K562 (cell line): Measurements from ENCODE around the gene ZNF48. TPM values are rescaled to one million over a fixed set of nuclear protein-coding genes. Genes with fewer than 3 reads are reported as not detected.

Experiments
- ARHGAP35 ChIP-seq: fragments of 450-650 bp; IDR thresholded peaks from 2 replicates; pipeline ENCODE4 v1.6.1; 2018; ENCODE audit not compliant: partially characterized antibody
- CEBPG ChIP-seq, 3 experiments: fragments of 200-800 bp in 1 of 3; sonication (Bioruptor generic) in 1 of 3; sonication (generic) in 1 of 3; formaldehyde crosslinking in 1 of 3; IDR thresholded peaks in 2 of 3; conservative IDR thresholded peaks in 1 of 3; 2 replicates each; pipeline versions ENCODE4 v1.6.1 to v1.8.0; 2016 to 2022; ENCODE audit warnings: missing compliant biosample characterization in 2 of 3, missing genetic modification characterization in 2 of 3, mild to moderate bottlenecking in 1 of 3, missing genetic modification reagents in 1 of 3
- DPF2 ChIP-seq: fragments of 450-650 bp; IDR thresholded peaks from 2 replicates; pipeline ENCODE4 v1.6.1; 2016
- E2F1 ChIP-seq: sonication (generic); formaldehyde crosslinking; IDR thresholded peaks from 2 replicates; pipeline ENCODE4 v1.8.1; 2023; ENCODE audit warnings: mild to moderate bottlenecking, missing genetic modification reagents, moderate library complexity
- GTF2E2 ChIP-seq: fragments of 200-800 bp; sonication (Bioruptor generic); IDR thresholded peaks from 2 replicates; pipeline ENCODE4 v1.6.1; 2016; ENCODE audit warnings: missing genetic modification characterization, missing compliant biosample characterization
- HDAC2 ChIP-seq: fragments of 450-650 bp; IDR thresholded peaks from 2 replicates; pipeline ENCODE4 v1.6.1; 2016; ENCODE audit warnings: mild to moderate bottlenecking
- HMG20B ChIP-seq: fragments of 250-450 bp; sonication (Bioruptor Pico); IDR thresholded peaks from 2 replicates; pipeline ENCODE4 v1.5.0; 2021; ENCODE audit warnings: mild to moderate bottlenecking
- KAT7 ChIP-seq: sonication (generic); formaldehyde crosslinking; IDR thresholded peaks from 2 replicates; pipeline ENCODE4 v1.8.0; 2022; ENCODE audit warnings: missing genetic modification reagents, mild to moderate bottlenecking, borderline replicate concordance
- KHSRP ChIP-seq: fragments of 450-650 bp; IDR thresholded peaks from 2 replicates; pipeline ENCODE4 v1.6.1; 2017
- MAZ ChIP-seq, 2 experiments: fragments of 450-650 bp in 1 of 2; sonication (generic) in 1 of 2; formaldehyde crosslinking; IDR thresholded peaks in 1 of 2; conservative IDR thresholded peaks in 1 of 2; 2 replicates each; pipeline versions ENCODE4 v1.4.0 to v1.5.0; 2020; ENCODE audit warnings: mild to moderate bottlenecking in 1 of 2, missing genetic modification reagents in 1 of 2
- MCM3 ChIP-seq: fragments of 450-650 bp; IDR thresholded peaks from 2 replicates; pipeline ENCODE4 v1.6.1; 2016
- MCM7 ChIP-seq, 2 experiments: fragments of 450-650 bp; IDR thresholded peaks; 2 replicates each; pipeline ENCODE4 v1.6.1; 2016 to 2018
- MEIS2 ChIP-seq: fragments of 450-650 bp; IDR thresholded peaks from 2 replicates; pipeline ENCODE4 v1.6.1; 2014; ENCODE audit warnings: mild to moderate bottlenecking; ENCODE audit not compliant: partially characterized antibody
- NR3C1 ChIP-seq: sonication (generic); formaldehyde crosslinking; IDR thresholded peaks from 2 replicates; pipeline ENCODE4 v1.8.1; 2022; ENCODE audit warnings: missing genetic modification reagents
- PKNOX1 ChIP-seq: fragments of 450-650 bp; IDR thresholded peaks from 2 replicates; pipeline ENCODE4 v1.6.1; 2016
- POLR2AphosphoS2 ChIP-seq: IDR thresholded peaks from 2 replicates; pipeline ENCODE4 v1.6.1; 2012; ENCODE audit warnings: low read length, improper control_type of control experiment
- POU5F1 ChIP-seq: fragments of 150-350 bp; IDR thresholded peaks from 2 replicates; pipeline ENCODE4 v1.6.1; 2014; ENCODE audit warnings: borderline replicate concordance, low read length, low read depth, mild to moderate bottlenecking; ENCODE audit not compliant: partially characterized antibody
- PTBP1 ChIP-seq: fragments of 200-400 bp; formaldehyde crosslinking; IDR thresholded peaks from 2 replicates; pipeline ENCODE4 v1.6.1; 2017; ENCODE audit warnings: low read depth, low read length
- SETDB1 ChIP-seq: IDR thresholded peaks from one replicate; pipeline ENCODE4 v1.6.1; 2012; ENCODE audit warnings: low read length, control low read depth, inconsistent platforms
- SMAD2 ChIP-seq: fragments of 150-350 bp; IDR thresholded peaks from 2 replicates; pipeline ENCODE4 v1.6.1; 2014; ENCODE audit warnings: low read depth, mild to moderate bottlenecking, low read length
- SMARCC2 ChIP-seq: fragments of 450-650 bp; IDR thresholded peaks from 2 replicates; pipeline ENCODE4 v1.6.1; 2017; ENCODE audit warnings: antibody characterized with exemption, moderate library complexity, mild to moderate bottlenecking, low read depth
- SP1 ChIP-seq: sonication (generic); formaldehyde crosslinking; IDR thresholded peaks from 2 replicates; pipeline ENCODE4 v1.8.1; 2022; ENCODE audit warnings: mild to moderate bottlenecking, missing genetic modification reagents
- TEAD1 ChIP-seq, 2 experiments: fragments of 450-650 bp in 1 of 2; sonication (generic) in 1 of 2; formaldehyde crosslinking; IDR thresholded peaks; 2 replicates each; pipeline versions ENCODE4 v1.4.0 to v1.8.0; 2020 to 2022; ENCODE audit warnings: mild to moderate bottlenecking in 2 of 2, missing genetic modification reagents in 1 of 2
- ZFX ChIP-seq: sonication (generic); formaldehyde crosslinking; IDR thresholded peaks from 2 replicates; pipeline ENCODE4 v1.8.0; 2022; ENCODE audit warnings: mild to moderate bottlenecking, missing genetic modification reagents, moderate library complexity
- ZNF121 ChIP-seq: sonication (generic); formaldehyde crosslinking; conservative IDR thresholded peaks from 2 replicates; pipeline ENCODE4 v1.8.0; 2022; ENCODE audit warnings: missing genetic modification reagents
- ZNF197 ChIP-seq: fragments of 200-800 bp; sonication (Bioruptor generic); IDR thresholded peaks from 2 replicates; pipeline ENCODE4 v1.6.1; 2016; ENCODE audit warnings: low read depth, missing genetic modification characterization, missing compliant biosample characterization
- ZNF696 ChIP-seq: fragments of 250-450 bp; sonication (Bioruptor Pico); conservative IDR thresholded peaks from 2 replicates; pipeline ENCODE4 v1.4.0; 2020; ENCODE audit warnings: mild to moderate bottlenecking, moderate library complexity
- ZNF764 ChIP-seq: fragments of 250-450 bp; sonication (Bioruptor Pico); IDR thresholded peaks from 2 replicates; pipeline ENCODE4 v1.4.0; 2020; ENCODE audit warnings: low read depth, mild to moderate bottlenecking, moderate library complexity
- polyA plus RNA-seq, 8 experiments: library from polyadenylated mRNA; depleted of rRNA in 4 of 8; stranded (reverse) in 5 of 8; unstranded in 3 of 8; fragments of >200 nt; fragmentation: Nextera tagmentation in 2 of 8; fragmentation: Illumina TruSeq in 1 of 8; extraction: Ambion mirVana in 2 of 8; extraction: Trizol in 1 of 8; gene quantifications; 2 replicates each; pipeline versions ENCODE4 v1.2.1 to v1.2.3, GENCODE V29; 2011 to 2014; ENCODE audit warnings: inconsistent platforms in 1 of 8, missing spikeins in 1 of 8
- total RNA-seq, 7 experiments: library from RNA; depleted of rRNA in 6 of 7; stranded (reverse); fragments of >200 nt in 6 of 7; fragmentation: Illumina TruSeq in 2 of 7; extraction: Trizol in 2 of 7; gene quantifications; 2 replicates each; pipeline versions ENCODE4 v1.2.1 to v1.2.3, GENCODE V29; 2011 to 2021; ENCODE audit warnings: low replicate concordance in 1 of 7

ZNF48 gene
- total and polyA plus RNA-seq, 9 of the 15 experiments (the other 6 are each of a cell fraction or from before 2014, with no cell fraction given) = 0.38 to 11.6 (median 4.7) TPM

- TF ChIP-seq CEBPG (CRISPR knock-in tag; IDR thresholded peaks at IDR 0.05) = no peak; the same call in 1 of the 2 replicates
- no peak for TF ChIP-seq CEBPG (tag; conservative IDR thresholded peaks at IDR 0.05 in 1 of 2, IDR thresholded peaks at IDR 0.05 in 1 of 2)
- TF ChIP-seq TEAD1 (CRISPR knock-in tag; IDR thresholded peaks at IDR 0.05) = no peak
- TF ChIP-seq MCM3 = no peak
- no peak for TF ChIP-seq SMARCC2
- no peak for TF ChIP-seq ZNF121 (CRISPR knock-in tag)
- TF ChIP-seq ZNF197 (CRISPR knock-in tag) = no peak
- TF ChIP-seq ARHGAP35 = no peak
- no peak for TF ChIP-seq SETDB1
- no peak for TF ChIP-seq GTF2E2
- TF ChIP-seq HMG20B = no peak
- no peak for TF ChIP-seq SMAD2
- no peak for TF ChIP-seq SP1
- TF ChIP-seq MEIS2 = no peak
- no peak for TF ChIP-seq NR3C1 (CRISPR knock-in tag)
- TF ChIP-seq MAZ (CRISPR knock-in tag; conservative IDR thresholded peaks at IDR 0.05 in 1 of 2, IDR thresholded peaks at IDR 0.05 in 1 of 2) = peak; percentile 60 to 78; a peak in 2 of 4 replicates
- TF ChIP-seq KAT7 (CRISPR knock-in tag) = no peak
- TF ChIP-seq KHSRP = no peak
- TF ChIP-seq ZNF696 = no peak
- TF ChIP-seq PKNOX1 = no peak
- TF ChIP-seq PTBP1 = no peak
- TF ChIP-seq E2F1 (CRISPR knock-in tag) = no peak
- TF ChIP-seq ZNF764 (CRISPR knock-in tag) = no peak
- TF ChIP-seq MCM7 (IDR thresholded peaks at IDR 0.05) = no peak
- TF ChIP-seq DPF2 = peak; percentile 91
- TF ChIP-seq POLR2AphosphoS2 = no peak
- TF ChIP-seq ZFX (CRISPR knock-in tag) = no peak; the same call in 1 of the 2 replicates
- peak; percentile 63; the same call in 1 of the 2 replicates for TF ChIP-seq HDAC2
- no peak for TF ChIP-seq POU5F1
These were observed 13.8 kb upstream of the ZNF48 start (continued) for GRCh38 chr16:30381291-30382041.
